ENCODE data around the gene GALNTL6.

GALNTL6 gene

DNA sequence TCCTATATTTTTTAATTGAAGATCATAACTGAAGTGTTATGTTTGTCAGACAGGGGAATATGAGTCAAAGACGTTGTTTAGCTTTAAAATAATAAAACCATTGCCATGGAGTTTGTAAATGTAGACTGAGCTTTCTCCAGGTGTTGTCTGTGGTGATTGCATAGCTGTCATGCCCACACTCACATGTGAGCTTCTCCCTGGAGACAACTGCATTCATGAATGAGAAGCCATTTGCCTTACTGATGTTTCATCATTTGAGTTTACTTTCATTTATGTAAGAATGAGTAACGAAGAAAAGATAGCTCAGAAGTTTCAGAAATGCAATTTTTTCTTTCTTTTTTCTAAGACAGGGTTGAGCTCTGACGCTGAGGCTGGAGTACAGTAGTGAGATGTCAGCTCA lies 339.1 kb downstream of the GALNTL6 start:
- TF ChIP-seq CTCF (IDR thresholded peaks at IDR 0.05; ENCODE audit: low read depth, low read length) = no peak
- H3K4me3 ChIP-seq (replicated peaks in 1 of 2; ENCODE audit: low read depth in 2 of 2, low read length in 2 of 2) = no peak overlapping the region
- peak in 1 of 2 donors; percentile 3 for DNase-seq (ENCODE audit: low read depth in 2 of 2)

DNA sequence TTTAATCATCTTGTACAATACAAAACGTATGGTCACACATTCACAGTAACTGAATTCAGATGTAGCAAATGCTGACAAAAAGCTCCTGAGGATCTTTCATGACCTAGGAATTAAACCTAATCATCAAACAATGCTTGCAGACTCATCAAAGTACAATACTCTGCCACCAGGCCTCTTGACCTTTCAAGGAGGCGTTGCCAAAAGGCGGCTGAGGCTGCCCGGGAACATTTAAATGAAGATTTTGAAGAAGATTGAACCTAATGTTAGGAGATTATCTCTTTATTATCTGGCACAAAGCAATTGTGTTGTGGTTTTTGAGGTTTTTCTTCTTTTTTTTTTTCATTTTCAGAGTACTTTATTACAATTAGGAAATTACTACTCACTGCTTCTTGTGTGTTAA lies 340.5 kb downstream of the GALNTL6 start:
- H3K4me3 ChIP-seq (replicated peaks in 1 of 2; ENCODE audit: low read depth in 2 of 2, low read length in 2 of 2) = no peak overlapping the region
- no peak for TF ChIP-seq CTCF (IDR thresholded peaks at IDR 0.05; ENCODE audit: low read depth, low read length)
- no peak for DNase-seq (ENCODE audit: low read depth in 2 of 2)

DNA sequence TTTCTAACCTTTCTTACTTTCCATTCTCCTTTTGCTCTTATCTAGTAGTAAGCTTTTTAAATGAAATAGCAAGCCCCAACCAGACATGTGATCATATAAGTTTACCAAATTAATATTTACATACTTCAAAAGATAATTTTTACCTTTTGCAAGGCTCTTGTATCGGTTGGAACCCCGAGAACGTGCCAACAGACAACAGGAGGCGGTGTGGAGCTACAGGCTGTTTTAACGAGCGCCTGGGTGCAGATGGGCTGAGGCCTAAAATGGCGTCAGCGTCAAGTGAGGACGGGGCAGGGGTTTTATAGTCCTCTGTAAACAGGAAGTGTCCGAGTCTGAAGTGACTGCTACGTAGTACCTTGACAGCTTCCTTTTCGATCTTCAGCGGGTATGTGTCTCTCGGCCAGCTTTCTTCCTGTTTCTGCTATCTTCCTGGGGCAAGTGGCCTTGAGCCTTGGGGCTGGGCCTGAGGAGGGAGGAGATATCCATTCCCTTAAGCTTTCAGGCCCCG lies 342.7 kb downstream of the GALNTL6 start:
- no peak for DNase-seq (ENCODE audit: low read depth in 2 of 2)
- TF ChIP-seq CTCF (IDR thresholded peaks at IDR 0.05; ENCODE audit: low read depth, low read length) = no peak
- H3K4me3 ChIP-seq (replicated peaks in 1 of 2; ENCODE audit: low read depth in 2 of 2, low read length in 2 of 2) = no peak overlapping the region

- TF ChIP-seq CTCF (IDR thresholded peaks at IDR 0.05; ENCODE audit: low read depth, low read length) = no peak
- no peak overlapping the region for H3K4me3 ChIP-seq (replicated peaks in 1 of 2; ENCODE audit: low read depth in 2 of 2, low read length in 2 of 2)
- DNase-seq (ENCODE audit: low read depth in 2 of 2) = no peak
Observed at GRCh38 chr4:172157946-172158345, 344.7 kb downstream of the GALNTL6 start.

- no peak for TF ChIP-seq CTCF (IDR thresholded peaks at IDR 0.05; ENCODE audit: low read depth, low read length)
- no peak for DNase-seq (ENCODE audit: low read depth in 2 of 2)
- H3K4me3 ChIP-seq (replicated peaks in 1 of 2; ENCODE audit: low read depth in 2 of 2, low read length in 2 of 2) = no peak overlapping the region
Observed at GRCh38 chr4:172163215-172163614, 350.0 kb downstream of the GALNTL6 start.

GRCh38 chr4:172168888-172169287 lies 355.7 kb downstream of the GALNTL6 start:
- TF ChIP-seq CTCF (IDR thresholded peaks at IDR 0.05; ENCODE audit: low read depth, low read length) = no peak
- no peak overlapping the region for H3K4me3 ChIP-seq (replicated peaks in 1 of 2; ENCODE audit: low read depth in 2 of 2, low read length in 2 of 2)

DNA sequence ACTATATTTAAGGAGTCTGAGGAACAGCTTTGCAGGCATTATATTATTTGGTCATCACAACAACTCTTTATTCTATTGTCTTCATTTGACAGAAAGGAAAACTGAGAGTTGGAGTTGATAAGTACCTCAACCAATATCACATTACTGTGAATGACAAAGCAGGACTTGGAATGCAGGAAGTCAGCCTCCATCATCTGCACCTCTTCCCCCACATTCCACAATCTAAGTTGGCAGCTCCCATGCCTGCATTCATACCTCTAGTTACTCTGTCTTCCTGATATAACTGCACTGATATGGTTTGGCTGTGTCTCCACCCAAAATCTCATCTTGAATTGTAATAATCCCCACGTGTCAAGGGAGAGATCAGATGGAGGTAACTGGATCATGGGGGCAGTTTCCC lies 356.7 kb downstream of the GALNTL6 start:
- no peak for DNase-seq (ENCODE audit: low read depth in 2 of 2)
- H3K4me3 ChIP-seq (replicated peaks in 1 of 2; ENCODE audit: low read depth in 2 of 2, low read length in 2 of 2) = no peak overlapping the region
- no peak for TF ChIP-seq CTCF (IDR thresholded peaks at IDR 0.05; ENCODE audit: low read depth, low read length)

More at GRCh38 chr4:172168888-172169287, 355.7 kb downstream of the GALNTL6 start:
- no peak for DNase-seq (ENCODE audit: low read depth in 2 of 2)

Measured in cardiac fibroblast (primary cell).